NCI-H748 (cell line): ENCODE results near the gene FAXC.
"Not testable (repeated sequence)": the region's sequence is repeated elsewhere in the genome, so short reads cannot be mapped to it uniquely, and the experiment has no call there.

Experiments
- DNase-seq: peaks from one replicate; lab custom pipeline; 2025; ENCODE audit not compliant: unreplicated experiment; lab: John Stamatoyannopoulos, UW

Gene FAXC

DNA sequence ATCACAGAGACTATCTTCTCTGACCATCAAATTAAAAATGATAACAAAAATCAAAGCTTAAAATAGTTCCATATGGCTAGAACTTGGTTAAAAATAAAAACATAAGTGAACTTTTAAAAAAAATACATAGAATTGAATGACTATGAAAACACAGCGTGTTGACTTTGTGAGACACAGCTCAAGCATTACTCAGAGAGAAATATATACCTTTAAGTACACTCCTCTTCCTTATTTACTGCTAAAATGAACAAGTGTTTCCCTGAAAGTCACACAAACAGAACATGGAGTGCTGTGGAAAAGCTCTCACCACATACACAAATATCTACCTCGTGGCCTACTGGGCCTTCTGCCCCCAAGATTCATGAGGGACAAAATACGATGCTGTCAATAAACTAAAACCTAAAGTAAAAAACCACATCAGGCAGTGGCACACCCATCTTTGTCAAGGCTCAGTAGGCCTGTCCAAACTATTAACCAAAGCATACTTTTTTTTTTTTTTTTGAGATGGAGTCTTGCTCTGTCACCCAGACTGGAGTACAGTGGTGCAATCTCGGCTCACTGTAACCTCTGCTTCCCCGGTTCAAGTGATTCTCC lies 7.5 kb downstream of the FAXC start:
- DNase-seq, result no peak

DNA sequence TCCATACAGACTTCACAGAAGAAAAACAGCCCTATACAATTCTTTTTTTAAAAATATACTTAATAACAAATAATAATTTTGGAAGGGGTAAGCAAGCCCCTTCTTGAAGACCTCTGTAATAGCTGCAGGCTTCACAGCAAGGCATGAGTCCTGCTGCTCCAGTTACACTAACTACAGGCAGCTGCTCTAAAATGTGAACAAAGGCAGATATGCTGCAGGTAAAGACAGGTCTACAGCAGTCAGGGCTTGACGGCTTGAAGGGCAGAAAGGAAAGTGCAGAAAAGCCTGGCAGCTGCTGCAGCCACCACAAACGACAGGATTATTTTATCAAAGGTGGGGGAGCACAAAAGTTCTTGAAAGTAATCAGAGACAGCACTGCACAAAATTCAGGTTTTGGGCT lies 11.3 kb downstream of the FAXC start:
- DNase-seq, result no peak

DNA sequence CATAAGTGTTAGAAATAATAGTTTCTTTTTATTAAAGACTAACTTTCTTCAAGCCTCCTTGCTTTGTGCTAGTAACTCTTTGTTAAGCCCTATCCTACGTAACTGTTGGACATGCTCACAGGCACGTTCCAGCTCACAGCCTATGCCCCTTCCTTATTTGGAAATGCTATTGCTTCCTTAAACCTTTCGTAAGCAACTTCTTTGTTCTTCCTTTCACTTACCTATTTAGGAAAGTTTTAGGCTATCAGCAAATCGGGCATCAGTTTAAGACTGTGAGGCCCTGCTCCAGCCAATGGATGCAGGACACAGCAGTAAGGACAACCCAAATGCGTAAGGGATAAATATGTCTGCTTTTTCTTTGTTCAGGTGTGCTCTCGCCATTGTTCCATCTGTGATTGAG lies 14.2 kb downstream of the FAXC start:
- not testable (repeated sequence) for DNase-seq

DNA sequence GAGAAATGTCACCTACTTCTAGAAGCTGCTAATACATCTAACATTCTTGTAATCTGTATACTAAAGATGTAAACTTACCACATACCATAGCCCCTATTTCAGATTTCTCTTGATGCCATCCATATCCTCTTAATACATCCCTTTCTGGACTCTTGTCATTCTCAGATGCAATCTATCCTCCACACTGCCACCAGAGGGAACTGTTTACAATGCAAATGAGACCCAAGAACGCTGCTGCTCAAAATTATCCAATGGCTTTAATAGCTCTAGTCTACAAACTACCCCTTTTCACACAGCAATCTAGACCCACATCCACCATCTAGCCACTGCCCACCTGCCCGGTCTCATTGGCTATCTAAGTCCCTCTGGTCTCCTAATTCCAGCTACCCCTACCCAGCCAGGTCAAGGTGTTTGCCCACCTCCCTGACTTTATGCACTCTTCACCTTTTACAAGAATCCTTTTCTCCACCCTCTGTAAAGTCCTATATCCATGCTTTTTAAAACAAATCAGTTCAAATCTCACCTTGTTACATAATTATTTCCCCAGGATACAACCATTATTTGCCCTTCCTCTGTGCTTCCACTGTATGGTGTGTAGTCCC lies 14.8 kb downstream of the FAXC start:
- peak; percentile 71 for DNase-seq

DNA sequence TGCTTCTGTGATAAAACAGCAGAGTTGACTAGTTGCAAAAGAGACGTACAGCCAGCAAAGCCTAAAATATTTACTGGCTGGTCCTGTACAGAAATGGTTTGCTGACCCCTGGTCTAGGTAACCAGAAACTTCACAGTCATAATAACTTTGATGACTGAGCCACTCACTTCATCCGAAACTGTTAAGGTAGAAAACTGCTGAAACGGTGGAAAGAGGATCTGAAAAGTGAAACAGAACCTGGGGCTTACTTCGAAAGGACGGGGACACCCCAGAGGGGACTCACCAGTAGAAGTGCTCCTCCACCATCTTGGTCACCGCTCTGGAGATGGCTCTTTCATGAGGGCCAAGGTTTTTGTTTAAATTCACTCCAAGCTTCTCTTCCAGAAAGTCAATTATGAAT lies 16.4 kb downstream of the FAXC start:
- DNase-seq, result no peak

DNA sequence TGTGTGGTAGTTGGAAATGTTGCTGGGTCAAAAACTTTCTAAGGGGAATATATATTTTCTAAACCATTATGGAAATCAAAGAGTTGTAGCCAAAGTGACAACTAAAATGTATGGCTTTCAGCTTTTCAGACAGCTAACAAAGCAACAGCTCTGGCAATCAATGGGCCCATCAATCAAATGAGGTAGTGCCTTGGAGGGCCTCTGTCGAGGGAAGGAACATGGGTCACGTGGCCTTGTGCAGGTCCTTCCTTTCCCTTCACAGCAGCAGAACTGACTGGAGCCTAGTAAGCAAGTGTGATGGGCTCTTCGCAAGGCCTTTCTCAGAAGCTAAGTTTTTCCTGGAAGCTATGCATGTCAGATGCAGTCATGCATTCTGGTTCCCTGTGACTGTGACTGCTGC lies 17.9 kb downstream of the FAXC start:
- DNase-seq, result no peak

DNA sequence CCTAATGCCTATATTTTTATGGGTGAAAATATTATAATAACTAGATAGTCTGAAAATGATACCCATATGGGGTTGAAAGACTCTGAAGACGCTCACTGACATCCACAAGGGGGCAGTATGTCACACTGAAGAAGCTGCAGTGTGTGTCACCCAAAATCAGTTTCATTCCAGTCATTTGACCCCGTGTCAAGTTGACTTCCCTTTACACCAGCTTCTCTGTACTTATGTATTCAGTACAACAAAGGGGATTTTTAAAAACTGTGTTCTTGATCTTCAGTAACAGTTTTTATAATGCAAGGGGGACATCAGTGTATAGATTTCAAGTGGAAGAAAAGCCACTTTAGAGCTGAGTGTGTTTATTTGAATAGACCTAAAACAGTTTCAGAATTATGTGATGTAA lies 19.3 kb downstream of the FAXC start:
- DNase-seq, result peak; percentile 64

DNA sequence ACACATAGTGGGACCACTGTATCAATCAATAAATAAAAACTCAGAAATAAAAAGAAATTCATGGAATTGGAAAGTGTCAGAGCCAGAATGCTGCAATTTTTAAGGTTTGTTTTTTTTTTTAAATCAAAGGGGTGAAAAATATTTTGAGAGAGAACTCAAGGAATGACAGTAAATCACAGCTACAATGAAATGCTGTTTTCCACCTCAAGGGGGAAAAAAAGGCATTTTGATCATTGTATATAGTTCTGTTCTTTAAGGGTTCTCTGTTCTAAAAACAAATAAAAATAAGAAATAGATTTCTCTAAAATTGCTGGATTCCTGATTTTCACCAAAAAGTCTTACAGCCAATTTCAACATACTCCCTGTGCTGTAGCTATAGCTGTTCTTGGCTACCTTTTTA lies 24.5 kb downstream of the FAXC start:
- no peak for DNase-seq

DNA sequence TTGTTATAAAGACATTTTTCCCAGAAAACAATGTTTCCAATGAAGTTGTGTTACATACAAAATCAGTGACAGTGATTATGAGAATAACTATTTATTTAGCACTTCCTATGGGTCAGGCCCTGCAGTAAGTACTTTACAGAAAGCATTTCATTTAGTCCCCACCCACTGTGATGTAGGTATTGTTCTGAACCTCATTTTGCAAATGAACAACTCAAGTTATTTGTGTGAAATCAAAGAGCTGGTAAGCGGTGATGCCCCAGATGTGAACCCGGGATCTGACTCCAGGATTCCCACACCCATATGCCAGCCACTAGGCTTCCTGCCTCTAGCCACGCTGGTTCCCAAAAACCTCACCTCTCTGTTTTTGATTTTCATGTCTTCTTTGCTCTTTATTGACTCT lies 30.9 kb downstream of the FAXC start:
- no peak for DNase-seq

DNA sequence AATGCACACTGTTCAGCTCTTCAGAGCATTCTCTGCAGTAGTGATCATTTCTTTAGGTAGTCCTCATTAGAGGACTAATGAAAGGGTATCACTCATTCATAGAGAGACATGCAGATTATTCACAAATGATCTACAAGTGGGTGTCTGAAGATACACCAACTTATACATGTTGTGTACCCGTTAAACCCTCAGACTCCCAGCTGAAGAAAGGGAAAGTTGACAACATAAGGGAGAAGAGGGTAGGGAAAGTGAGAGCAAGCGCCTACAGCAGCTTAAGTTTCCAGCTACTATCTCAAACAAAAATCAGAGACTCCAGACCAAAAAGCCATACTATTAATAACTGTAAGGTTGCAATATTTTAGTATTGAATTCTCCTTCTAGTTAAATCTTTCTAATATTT lies 37.1 kb downstream of the FAXC start:
- no peak for DNase-seq

DNA sequence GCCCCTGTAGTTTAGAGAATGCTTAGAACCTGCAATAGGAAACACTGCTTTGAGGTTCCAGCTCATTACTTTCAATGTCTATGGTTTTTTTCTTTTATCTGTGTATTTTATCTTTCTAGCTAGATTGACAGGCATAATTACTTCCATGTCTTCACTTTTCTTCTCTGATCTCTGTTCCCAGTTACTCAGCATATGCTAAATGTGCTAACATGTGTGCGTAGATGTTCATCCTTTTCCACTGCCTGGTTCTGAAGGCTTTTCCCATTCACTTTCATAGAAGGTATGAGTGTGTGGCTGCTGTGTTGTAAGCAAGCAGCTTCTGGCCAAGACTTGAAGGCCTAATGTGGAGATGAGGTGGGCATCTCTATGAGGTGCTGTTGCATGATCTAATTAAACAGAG lies 38.9 kb downstream of the FAXC start:
- DNase-seq, result no peak

DNA sequence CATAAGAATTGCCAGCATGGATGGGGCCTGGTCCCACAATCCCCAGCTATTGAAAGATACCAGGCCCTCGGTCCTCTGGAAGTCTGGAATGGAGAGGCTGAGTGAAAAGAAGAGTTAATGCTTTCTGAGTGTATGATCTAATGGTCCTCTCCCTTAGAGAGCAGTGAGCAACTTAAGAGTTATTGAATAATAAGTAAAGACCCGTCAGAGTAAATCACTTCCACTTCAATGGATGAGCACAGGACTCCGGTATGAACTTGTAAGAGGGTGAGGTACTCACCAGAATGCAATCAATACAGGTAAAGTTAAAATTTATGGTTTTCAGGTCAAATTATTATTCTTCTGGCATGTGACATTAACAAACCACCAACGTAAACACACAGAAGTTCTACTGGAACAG lies 39.9 kb downstream of the FAXC start:
- DNase-seq, result no peak

DNA sequence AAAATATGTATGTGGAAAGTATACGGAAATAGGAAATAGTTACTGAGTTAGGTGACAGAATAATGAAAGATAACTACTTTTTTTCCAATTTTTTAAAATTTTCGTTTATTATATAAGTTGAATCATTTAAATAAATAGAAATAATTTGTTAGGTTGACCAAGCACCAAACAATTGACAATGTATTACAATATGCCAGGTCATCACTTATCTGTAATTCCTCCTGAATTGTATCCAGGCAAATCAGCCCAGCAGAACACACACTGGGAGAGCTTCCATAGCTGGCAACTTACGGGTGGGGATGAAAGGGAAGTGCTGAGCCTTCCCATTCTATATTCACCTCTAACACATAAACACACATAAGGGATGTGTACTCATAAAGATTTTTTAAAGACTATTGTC lies 40.7 kb downstream of the FAXC start:
- no peak for DNase-seq

DNA sequence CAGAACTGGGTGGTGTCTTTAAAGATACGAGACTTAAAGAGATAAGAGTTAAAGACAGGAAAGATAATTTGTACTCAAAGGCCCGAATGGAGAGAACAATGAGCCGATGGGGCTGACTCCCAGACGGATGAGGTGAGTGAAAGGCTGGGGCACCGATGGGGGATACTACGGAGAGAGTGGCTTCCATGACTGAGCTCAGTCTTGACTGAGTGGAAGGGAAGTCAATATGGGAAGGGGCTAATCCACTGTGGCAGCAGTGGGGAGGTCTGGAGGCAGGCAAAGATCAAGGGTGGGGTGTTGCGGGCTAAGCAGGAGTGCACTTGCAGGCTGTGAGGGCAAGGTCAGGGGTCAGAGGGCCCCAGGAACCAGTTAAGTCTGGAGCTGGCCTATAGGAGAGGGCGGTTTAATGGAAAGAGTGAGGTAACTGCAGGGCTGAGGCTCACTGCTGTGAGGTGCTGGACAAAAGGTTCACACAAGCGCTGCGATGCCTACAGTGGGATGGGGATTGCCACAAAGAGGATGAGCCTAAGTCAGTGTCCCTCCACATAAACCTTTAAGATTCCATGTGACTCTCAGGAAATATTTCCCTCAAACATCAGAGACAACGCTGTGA lies 42.1 kb downstream of the FAXC start:
- no peak for DNase-seq

DNA sequence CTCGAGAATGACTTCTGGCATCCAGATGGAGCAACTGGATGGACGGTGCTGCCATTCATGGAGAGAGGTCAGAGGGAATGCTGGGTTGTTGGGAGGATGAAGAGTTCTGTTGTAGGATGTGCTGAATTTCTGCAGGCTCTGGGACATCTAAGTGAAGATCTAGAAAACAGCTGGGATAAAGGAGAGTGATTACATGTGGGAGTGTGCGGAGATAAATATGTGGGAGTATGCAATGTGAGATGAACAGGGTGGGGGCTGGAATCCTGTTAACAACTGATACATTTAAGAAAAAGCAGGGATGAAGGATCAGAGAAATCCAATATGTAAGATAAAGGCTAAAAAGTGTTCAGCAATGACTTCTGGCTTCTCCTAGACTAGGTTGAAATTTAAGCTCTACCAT lies 43.1 kb downstream of the FAXC start:
- DNase-seq, result no peak

DNA sequence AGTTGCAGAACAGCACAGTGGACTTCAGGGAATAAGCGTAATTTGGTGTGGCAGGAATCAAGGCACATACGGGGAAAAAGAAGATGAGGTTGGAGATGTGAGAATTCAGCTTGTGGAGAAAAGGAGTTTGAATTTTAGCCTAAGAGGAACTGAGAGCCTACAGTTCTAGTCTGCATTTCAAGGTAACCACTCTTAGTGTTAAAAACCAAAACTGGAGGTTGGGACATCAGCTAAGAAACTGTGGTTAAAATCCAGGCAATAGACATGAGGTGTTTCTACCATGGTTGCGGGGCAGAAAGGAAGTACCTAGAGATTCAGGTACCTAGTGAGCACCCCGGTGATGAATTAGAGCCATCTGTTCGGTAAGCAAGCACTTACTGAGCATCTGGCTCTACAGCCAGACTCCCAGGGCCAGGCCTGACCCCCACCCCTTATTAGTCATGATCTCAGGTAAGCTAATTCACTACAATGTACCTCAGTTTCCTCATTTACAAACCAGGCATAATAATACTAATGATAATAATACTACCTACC lies 44.4 kb downstream of the FAXC start:
- DNase-seq, result no peak

DNA sequence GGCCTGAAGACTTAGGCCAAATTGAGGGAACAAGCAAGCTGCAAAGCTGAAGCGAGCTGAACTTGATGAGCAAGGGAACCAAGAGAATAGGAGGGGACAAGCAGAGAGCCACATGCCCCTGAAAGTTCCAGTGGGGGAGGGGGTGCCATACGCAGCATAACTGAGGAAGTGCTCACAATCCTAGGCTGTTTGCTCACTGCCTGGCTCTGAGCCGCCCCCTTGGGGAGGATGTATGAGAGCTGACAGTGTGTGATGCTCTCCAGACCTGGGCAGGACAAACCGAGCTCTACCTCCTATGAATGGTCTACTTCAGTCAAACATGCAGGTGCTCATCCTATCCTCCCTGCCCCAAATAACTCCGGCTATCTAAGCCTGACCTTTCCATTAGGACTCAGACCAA lies 52.1 kb downstream of the FAXC start:
- DNase-seq, result no peak

DNA sequence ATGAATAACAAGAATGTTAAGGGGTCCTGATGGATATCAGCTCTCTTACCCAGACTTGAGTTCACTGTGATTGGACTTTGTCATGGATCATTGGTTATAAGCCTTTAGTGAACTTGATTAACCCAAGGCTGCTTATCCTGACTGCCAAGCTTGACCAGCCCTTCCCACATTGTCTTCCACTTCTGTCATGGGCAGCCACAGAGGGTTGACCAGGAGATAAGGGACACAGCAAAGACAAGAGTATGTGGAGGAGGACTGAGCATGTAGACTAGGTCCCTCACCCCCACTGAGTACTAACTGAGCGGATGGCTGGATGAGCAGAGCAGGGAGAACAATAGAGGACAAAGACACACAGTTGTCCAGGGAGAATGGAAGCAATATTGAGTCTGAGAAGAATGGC lies 52.5 kb downstream of the FAXC start:
- DNase-seq, result no peak

DNA sequence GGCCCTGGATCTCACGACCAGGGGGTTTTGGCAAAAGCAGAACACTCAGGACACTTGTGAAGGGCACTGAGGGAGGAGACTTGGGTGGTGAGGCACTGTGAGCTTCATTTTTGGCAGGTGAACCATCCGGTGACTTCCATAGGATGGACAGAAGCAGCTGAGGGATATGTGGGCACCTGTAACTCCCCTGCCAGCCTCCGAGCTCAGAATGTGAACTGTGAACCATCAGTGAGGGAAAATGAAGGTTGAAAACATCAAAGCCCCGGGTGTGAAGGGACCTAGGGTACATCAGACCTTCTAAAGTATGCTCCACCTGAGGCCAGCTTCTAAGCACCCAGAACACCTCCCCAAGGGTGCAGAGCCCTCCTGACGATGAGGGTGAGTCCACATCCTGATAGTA lies 53.2 kb downstream of the FAXC start:
- DNase-seq, result no peak

DNA sequence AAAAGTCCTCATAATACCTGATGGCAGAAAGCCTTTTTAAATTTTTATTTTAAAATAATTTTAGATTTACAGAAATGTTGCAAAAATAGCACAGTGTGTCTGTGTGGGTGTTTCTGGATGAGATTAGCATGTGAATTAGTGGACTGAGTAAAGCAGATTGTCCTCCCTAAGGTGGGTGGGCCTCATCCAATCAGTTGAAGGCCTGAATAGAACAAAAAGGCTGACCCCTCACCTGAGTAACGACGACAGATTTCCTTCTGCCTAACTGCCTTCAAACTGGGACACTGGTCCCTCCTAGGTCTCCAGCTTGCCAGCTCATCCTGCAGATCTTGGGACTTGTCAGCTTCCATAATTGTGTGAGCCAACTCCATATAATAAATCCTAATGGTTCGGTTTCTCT lies 54.2 kb downstream of the FAXC start:
- no peak for DNase-seq

DNA sequence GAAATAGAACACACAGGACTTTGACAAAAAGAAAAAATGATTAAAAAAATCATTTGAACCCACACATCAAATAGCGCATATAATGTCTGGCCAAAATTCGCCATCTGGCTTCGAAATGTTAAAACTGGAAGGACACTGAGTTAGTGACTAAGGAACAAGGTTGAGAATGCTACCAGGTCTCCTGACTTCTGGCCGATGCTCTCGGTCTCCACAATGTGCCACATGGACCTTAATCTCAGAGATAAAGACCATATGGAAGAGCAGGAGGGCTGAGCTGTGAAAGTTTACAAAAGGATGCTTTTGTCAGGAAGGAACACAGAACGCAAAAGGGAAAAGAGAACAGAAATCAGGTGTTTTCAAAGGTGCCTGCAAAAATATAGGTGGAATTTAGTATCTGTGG lies 54.7 kb downstream of the FAXC start:
- no peak for DNase-seq

DNA sequence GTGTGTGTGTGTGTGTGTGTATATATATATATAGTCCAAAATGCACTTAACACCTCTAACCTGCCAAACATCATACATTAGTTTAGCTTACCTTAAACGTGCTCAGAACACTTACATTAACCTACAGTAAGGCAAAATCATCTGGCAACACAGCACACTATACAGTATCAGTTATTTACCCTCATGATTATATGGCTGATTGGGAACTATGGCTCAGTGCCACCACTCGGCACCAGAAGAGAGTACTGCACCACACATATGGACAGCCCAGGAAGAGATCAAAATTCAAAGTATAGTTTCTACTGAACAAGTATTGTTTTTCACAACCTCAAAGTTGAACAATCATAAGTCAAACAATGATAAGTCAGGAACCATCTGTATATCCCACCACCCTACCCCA lies 59.8 kb downstream of the FAXC start:
- DNase-seq, result no peak

DNA sequence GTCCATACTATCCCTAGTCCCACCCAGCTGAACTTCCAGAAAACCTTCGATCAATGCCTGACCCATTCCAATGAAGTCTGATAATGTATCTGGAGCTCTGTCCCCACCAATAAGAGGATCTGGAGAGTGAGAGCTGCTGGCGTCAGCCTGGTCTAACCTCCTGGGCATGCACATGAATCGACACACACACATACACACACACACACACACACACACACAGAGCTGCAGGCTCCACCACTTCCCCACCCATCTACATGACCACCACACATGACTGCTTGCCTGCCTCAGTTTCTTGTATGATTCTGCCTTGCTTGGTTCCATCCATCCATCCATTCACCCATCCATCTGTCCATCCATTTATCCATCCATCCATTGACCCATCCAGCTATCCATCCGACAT lies 60.8 kb downstream of the FAXC start:
- no peak for DNase-seq
